H9 (cell line): ENCODE measurements around the gene THBS2. TPM values are rescaled to one million over a fixed set of nuclear protein-coding genes. Genes with fewer than 3 reads are reported as not detected.

Experiments used
- DNase-seq: peaks from one replicate; pipeline ENCODE4 v3.0.0-alpha.2; 2017
- H2AFZ ChIP-seq: one replicate; pipeline ENCODE4 v1.6.1; 2013; ENCODE audit warnings: mild to moderate bottlenecking, low read length, control low read depth, moderate library complexity
- H2AK5ac ChIP-seq: 2 replicates; pipeline ENCODE4 v1.6.1; 2013; ENCODE audit warnings: low read length, control low read depth, mixed read lengths; ENCODE audit not compliant: insufficient read length
- H2BK120ac ChIP-seq: one replicate; pipeline ENCODE4 v1.6.1; 2013; ENCODE audit warnings: low read depth, mild to moderate bottlenecking, low read length, control low read depth, inconsistent platforms; ENCODE audit not compliant: poor library complexity, severe bottlenecking
- H2BK12ac ChIP-seq: 2 replicates; pipeline ENCODE4 v1.6.1; 2013; ENCODE audit warnings: low read length, control low read depth, mixed read lengths, low read depth; ENCODE audit not compliant: insufficient read length
- H2BK15ac ChIP-seq: 2 replicates; pipeline ENCODE4 v1.6.1; 2013; ENCODE audit warnings: low read depth, low read length, control low read depth
- H2BK20ac ChIP-seq: one replicate; pipeline ENCODE4 v1.6.1; 2013; ENCODE audit warnings: low read depth, mild to moderate bottlenecking, low read length, control low read depth, inconsistent platforms; ENCODE audit not compliant: poor library complexity, severe bottlenecking
- H2BK5ac ChIP-seq: 2 replicates; pipeline ENCODE4 v1.6.1; 2013; ENCODE audit warnings: low read length, control low read depth, mixed read lengths; ENCODE audit not compliant: insufficient read length
- H3K14ac ChIP-seq: 2 replicates; pipeline ENCODE4 v1.6.1; 2013; ENCODE audit warnings: low read length, control low read depth; ENCODE audit not compliant: insufficient read depth
- H3K18ac ChIP-seq: 2 replicates; pipeline ENCODE4 v1.6.1; 2013; ENCODE audit warnings: low read depth, mild to moderate bottlenecking, mixed read lengths, low read length, control low read depth; ENCODE audit not compliant: insufficient read length
- H3K23ac ChIP-seq: 2 replicates; pipeline ENCODE4 v1.6.1; 2013; ENCODE audit warnings: low read length, control low read depth, mixed read lengths, low read depth; ENCODE audit not compliant: insufficient read length
- H3K23me2 ChIP-seq: 2 replicates; pipeline ENCODE4 v1.6.1; 2013; ENCODE audit warnings: low read depth, mild to moderate bottlenecking, mixed read lengths, low read length, control low read depth; ENCODE audit not compliant: insufficient read length, poor library complexity, severe bottlenecking
- H3K27ac ChIP-seq: 2 replicates; pipeline ENCODE4 v1.5.1; 2013; ENCODE audit warnings: low read length, control low read depth, mixed read lengths, low read depth; ENCODE audit not compliant: insufficient read length
- H3K27me3 ChIP-seq: 2 replicates; pipeline ENCODE4 v1.6.1; 2013; ENCODE audit warnings: low read length, control low read depth, inconsistent platforms; ENCODE audit not compliant: insufficient read depth
- H3K4ac ChIP-seq: 2 replicates; pipeline ENCODE4 v1.6.1; 2013; ENCODE audit warnings: low read depth, mild to moderate bottlenecking, control low read depth, inconsistent platforms, low read length, moderate library complexity
- H3K4me1 ChIP-seq: 2 replicates; pipeline ENCODE4 v1.6.1; 2013; ENCODE audit warnings: low read length, control low read depth, inconsistent platforms; ENCODE audit not compliant: insufficient read depth
- H3K4me2 ChIP-seq: 2 replicates; pipeline ENCODE4 v1.6.1; 2013; ENCODE audit warnings: low read length, control low read depth, mixed read lengths; ENCODE audit not compliant: insufficient read length, insufficient read depth
- H3K56ac ChIP-seq: 2 replicates; pipeline ENCODE4 v1.6.1; 2013; ENCODE audit warnings: low read depth, mild to moderate bottlenecking, mixed read lengths, low read length, control low read depth; ENCODE audit not compliant: insufficient read length
- H3K79me1 ChIP-seq: 2 replicates; pipeline ENCODE4 v1.6.1; 2013; ENCODE audit warnings: low read depth, mild to moderate bottlenecking, moderate library complexity, low read length, control low read depth, inconsistent platforms; ENCODE audit not compliant: insufficient read depth, poor library complexity, severe bottlenecking
- H3K79me2 ChIP-seq: 2 replicates; pipeline ENCODE4 v1.6.1; 2013; ENCODE audit warnings: low read length, control low read depth, inconsistent platforms; ENCODE audit not compliant: insufficient read depth
- H3K9ac ChIP-seq: 2 replicates; pipeline ENCODE4 v1.6.1; 2013; ENCODE audit warnings: low read length, control low read depth, mixed read lengths; ENCODE audit not compliant: insufficient read length; ENCODE audit errors: extremely low read depth
- H3K9me3 ChIP-seq: one replicate; pipeline ENCODE4 v1.6.1; 2013; ENCODE audit warnings: low read depth, low read length, inconsistent platforms; ENCODE audit not compliant: control insufficient read depth
- H3T11ph ChIP-seq: one replicate; pipeline ENCODE4 v1.6.1; 2013; ENCODE audit warnings: mild to moderate bottlenecking, low read length, control low read depth, inconsistent platforms
- H4K20me1 ChIP-seq: one replicate; pipeline ENCODE4 v1.6.1; 2013; ENCODE audit not compliant: control insufficient read depth, insufficient read length, insufficient read depth
- H4K5ac ChIP-seq: 2 replicates; pipeline ENCODE4 v1.6.1; 2013; ENCODE audit warnings: low read depth, mild to moderate bottlenecking, mixed read lengths, low read length, control low read depth; ENCODE audit not compliant: insufficient read length
- H4K8ac ChIP-seq: replicated peaks from 2 replicates; pipeline ENCODE4 v1.6.1; 2013; ENCODE audit warnings: low read length, control low read depth, mixed read lengths, low read depth; ENCODE audit not compliant: insufficient read length
- H4K91ac ChIP-seq: 2 replicates; pipeline ENCODE4 v1.6.1; 2013; ENCODE audit warnings: low read depth, mild to moderate bottlenecking, moderate library complexity, mixed read lengths, low read length, control low read depth; ENCODE audit not compliant: insufficient read length
- H3K27ac Mint-ChIP-seq, 3 experiments: 2 replicates in 2 of 3; 3 replicates in 1 of 3; pipeline ENCODE4 v1.8.0; 2020 to 2021; ENCODE audit warnings: mixed read lengths in 3 of 3, mild to moderate bottlenecking in 1 of 3, moderate library complexity in 1 of 3
- H3K27me3 Mint-ChIP-seq: 2 replicates; pipeline ENCODE4 v1.8.0; 2021; ENCODE audit warnings: low read depth, mild to moderate bottlenecking, moderate library complexity, mixed read lengths
- H3K36me3 Mint-ChIP-seq, 3 experiments: 2 replicates in 2 of 3; 3 replicates in 1 of 3; pipeline ENCODE4 v1.8.0; 2020 to 2021; ENCODE audit warnings: low read depth in 3 of 3, mixed read lengths in 3 of 3; ENCODE audit not compliant: insufficient read depth in 1 of 3
- H3K4me1 Mint-ChIP-seq, 2 experiments: 2 replicates each; pipeline ENCODE4 v1.8.0; 2020; ENCODE audit warnings: mixed read lengths in 2 of 2
- H3K4me3 Mint-ChIP-seq, 2 experiments: 2 replicates in 1 of 2; 3 replicates in 1 of 2; pipeline ENCODE4 v1.8.0; 2020 to 2021; ENCODE audit warnings: mild to moderate bottlenecking in 2 of 2, mixed read lengths in 2 of 2, moderate library complexity in 1 of 2
- H3K9me3 Mint-ChIP-seq, 2 experiments: 2 replicates in 1 of 2; 3 replicates in 1 of 2; pipeline ENCODE4 v1.8.0; 2020; ENCODE audit warnings: mild to moderate bottlenecking in 2 of 2, mixed read lengths in 2 of 2, moderate library complexity in 1 of 2
- CTCF ChIP-seq: fragments of 200-600 bp; sonication (generic); conservative IDR thresholded peaks from 3 replicates; pipeline ENCODE4 v1.8.0; 2021; ENCODE audit warnings: antibody characterized with exemption, mild to moderate bottlenecking
- WGBS: extraction: QIAGEN DNeasy Blood & Tissue Kit; methylation state at CpG from one replicate; pipeline ENCODE4 v1.1.7; 2013; ENCODE audit warnings: missing lambda C conversion rate, low lambda C conversion rate, mixed read lengths; ENCODE audit not compliant: insufficient read length; ENCODE audit errors: extremely low coverage; 5-methylcytosine and 5-hydroxymethylcytosine counted together
- total RNA-seq: library from RNA; stranded (reverse); gene quantifications from 2 replicates; pipeline ENCODE4 v1.2.1, GENCODE V29; 2021

The THBS2 gene
- total RNA-seq, 1 experiment from 2014 or later: 14.7 TPM

GRCh38 chr6:169188051-169188470 lies 65.6 kb downstream of the THBS2 start:
- WGBS: no CpG with 5 or more reads among the region's 9 CpGs
- peaks cover 0 to 11% (median 0%) of the 10 kb centered on the region in 3 experiments; a peak in 3 of 7 replicates for H3K36me3 Mint-ChIP-seq
- Histone ChIP-seq H3K27me3 (no peaks in the 10 kb centered on the region), H2BK5ac (no peak overlapping the region), H3K4me1 (no peaks in the 10 kb centered on the region), H3K79me1 (no peaks in the 10 kb centered on the region), H3K79me2 (no peaks in the 10 kb centered on the region), H3K18ac (no peak overlapping the region), H3K9me3 (no peaks in the 10 kb centered on the region), H2AFZ (no peak overlapping the region), H2BK20ac (no peak overlapping the region), H4K5ac (no peak overlapping the region), H2BK12ac (no peak overlapping the region), H2BK120ac (no peak overlapping the region), H4K20me1 (no peaks in the 10 kb centered on the region), H3K56ac (no peak overlapping the region), H3K14ac (no peak overlapping the region), H3K23ac (no peak overlapping the region), H4K91ac (no peak overlapping the region), H3T11ph (no peak overlapping the region), H3K4ac (no peak overlapping the region), H3K4me2 (no peak overlapping the region), H3K9ac (no peak overlapping the region), H4K8ac (no peak overlapping the region), H2AK5ac (no peak overlapping the region), H3K23me2 (no peaks in the 10 kb centered on the region), H3K27ac (no peak overlapping the region), H2BK15ac (no peak overlapping the region)
- no peak for TF ChIP-seq CTCF
- H3K4me3 Mint-ChIP-seq: no peak overlapping the region
- DNase-seq: no peak
- peaks cover 2 to 6% of the 10 kb centered on the region in 2 experiments; a peak in 2 of 5 replicates for H3K9me3 Mint-ChIP-seq
- H3K27me3 Mint-ChIP-seq: peaks cover 2% of the 10 kb centered on the region
- peaks cover 3 to 6% of the 10 kb centered on the region in 2 experiments; a peak in 2 of 4 replicates for H3K4me1 Mint-ChIP-seq
- peak overlapping the region in 1 of 3 experiments; percentile 53; a peak in 2 of 7 replicates for H3K27ac Mint-ChIP-seq
